ENCODE measurements around the gene KXD1. TPM values are rescaled to one million over a fixed set of nuclear protein-coding genes. Genes with fewer than 3 reads are reported as not detected.

The KXD1 gene
- total RNA-seq, 1 experiment from 2014 or later: 77.5 TPM

GRCh38 chr19:18588611-18589379 is 31.1 kb downstream of the KXD1 start, which contains the start of gene REX1BD:
TSS of gene REX1BD (plus strand) at chr19:18588798. CDS start at chr19:18588802, 4 bp downstream.
- H3K27me3 ChIP-seq (replicated peaks; ENCODE audit: control insufficient read depth, insufficient read depth, low read length): no peaks in the 10 kb centered on the region
- ChIA-PET POLR2A (interaction anchor here (0.7 to 1.7 kb wide), 9 partner anchors 11 to 330 kb away, joined by 3 to 12 read pairs (median 4); partner anchors contain the start of genes COPE, DDX49, KXD1 and SSBP4), CTCF (interaction anchor here (0.5 to 2.6 kb wide), 21 partner anchors 13 to 375 kb away, joined by 3 to 17 read pairs (median 4); partner anchors contain the start of genes ELL and UBA52)
- Mint-ChIP-seq H3K4me3 (ENCODE audit: unreplicated experiment) (peak within 1 kb of the TSS; percentile 82), H3K36me3 (ENCODE audit: insufficient read depth, unreplicated experiment) (peaks cover 8% of the 10 kb centered on the region), H3K27ac (ENCODE audit: unreplicated experiment) (peak within 1 kb of the TSS; percentile 82), H3K4me1 (ENCODE audit: low read depth, unreplicated experiment) (peaks cover 7% of the 10 kb centered on the region), H3K9me3 (ENCODE audit: unreplicated experiment) (no peaks in the 10 kb centered on the region), H3K27me3 (ENCODE audit: insufficient read depth, unreplicated experiment) (no peaks in the 10 kb centered on the region)
- peak within 1 kb of the TSS; percentile 89 for H3K4me3 ChIP-seq (ENCODE audit: low read depth, low read length)
- peak; percentile 87 to 92 for TF ChIP-seq CTCF (IDR thresholded peaks at IDR 0.05; ENCODE audit: insufficient read depth in 1 of 2, low read depth in 1 of 2, low read length in 1 of 2, severe bottlenecking in 1 of 2, unreplicated experiment in 1 of 2)
- H3K4me1 ChIP-seq: no peaks in the 10 kb centered on the region
- intact Hi-C loops (cut with micrococcal nuclease; ENCODE audit: unreplicated experiment): loop anchor here (1.0 to 10.0 kb wide), 4 partner anchors 48 to 259 kb away; partner anchors contain the start of genes ELL and KLHL26
- no peaks in the 10 kb centered on the region for H3K36me3 ChIP-seq (ENCODE audit: control insufficient read depth, insufficient read depth, low read length)
- no TSS peak for BruUV-seq (replicated peaks)
- DNase-seq: peak; percentile 86 to 89
- no peaks in the 10 kb centered on the region for H3K9me3 ChIP-seq

- H3K36me3 ChIP-seq (ENCODE audit: control insufficient read depth, insufficient read depth, low read length): no peaks in the 10 kb centered on the region
- Mint-ChIP-seq H3K36me3 (ENCODE audit: insufficient read depth, unreplicated experiment) (peaks cover 13% of the 10 kb centered on the region), H3K4me1 (ENCODE audit: low read depth, unreplicated experiment) (peaks cover 10% of the 10 kb centered on the region), H3K9me3 (ENCODE audit: unreplicated experiment) (no peaks in the 10 kb centered on the region), H3K27ac (ENCODE audit: unreplicated experiment) (peak overlapping the region; percentile 53), H3K4me3 (ENCODE audit: unreplicated experiment) (peak overlapping the region; percentile 82), H3K27me3 (ENCODE audit: insufficient read depth, unreplicated experiment) (no peaks in the 10 kb centered on the region)
- intact Hi-C loops (cut with micrococcal nuclease; ENCODE audit: unreplicated experiment): loop anchor here (2.0 to 10.0 kb wide), 3 partner anchors 47 to 258 kb away; partner anchors contain the start of gene KLHL26
- TF ChIP-seq CTCF (IDR thresholded peaks at IDR 0.05; ENCODE audit: insufficient read depth in 1 of 2, low read depth in 1 of 2, low read length in 1 of 2, severe bottlenecking in 1 of 2, unreplicated experiment in 1 of 2): peak in 1 of 2 experiments; percentile 8
- peak; percentile 73 to 80 for DNase-seq
- no peaks in the 10 kb centered on the region for H3K9me3 ChIP-seq
- H3K27me3 ChIP-seq (replicated peaks; ENCODE audit: control insufficient read depth, insufficient read depth, low read length): no peaks in the 10 kb centered on the region
- peak overlapping the region; percentile 89 for H3K4me3 ChIP-seq (ENCODE audit: low read depth, low read length)
- ChIA-PET CTCF (interaction anchor here (0.5 to 2.6 kb wide), 23 partner anchors 10 to 374 kb away, joined by 3 to 17 read pairs (median 4); partner anchors contain the start of genes ELL and UBA52), POLR2A (interaction anchor here (0.6 to 1.7 kb wide), 9 partner anchors 12 to 330 kb away, joined by 3 to 12 read pairs (median 4); partner anchors contain the start of genes COPE, DDX49, KXD1 and SSBP4)
- no TSS peak for BruUV-seq (replicated peaks)
- H3K4me1 ChIP-seq: peaks cover 2% of the 10 kb centered on the region; the same call in 1 of the 2 replicates
Observed at GRCh38 chr19:18589380-18590272, 32.0 kb downstream of the KXD1 start.

Data from Caco-2 (cell line).